HepG2 (cell line): ENCODE results near the gene PISD. TPM values are rescaled to one million over a fixed set of nuclear protein-coding genes. Genes with fewer than 3 reads are reported as not detected.

ENCODE experiments used
- AGO1 ChIP-seq: fragments of 200-400 bp; formaldehyde crosslinking; IDR thresholded peaks from 2 replicates; pipeline ENCODE4 v1.6.1; 2017; ENCODE audit warnings: mild to moderate bottlenecking, low read depth, low read length, moderate library complexity; ENCODE audit not compliant: poor library complexity, severe bottlenecking
- DRAP1 ChIP-seq: IDR thresholded peaks from 2 replicates; pipeline ENCODE4 v1.6.1; 2016; ENCODE audit warnings: missing genetic modification reagents, missing compliant biosample characterization
- E2F1 ChIP-seq: sonication (generic); formaldehyde crosslinking; IDR thresholded peaks from 2 replicates; pipeline ENCODE4 v1.5.0; 2020; ENCODE audit warnings: missing genetic modification reagents
- ETS1 ChIP-seq: sonication (generic); formaldehyde crosslinking; IDR thresholded peaks from 2 replicates; pipeline ENCODE4 v1.4.0; 2020; ENCODE audit warnings: missing genetic modification reagents
- FOXK2 ChIP-seq: fragments of 450-650 bp; IDR thresholded peaks from 2 replicates; pipeline ENCODE4 v1.6.1; 2016
- HNF4G ChIP-seq, 2 experiments: sonication (generic) in 1 of 2; formaldehyde crosslinking in 1 of 2; IDR thresholded peaks; 2 replicates each; pipeline versions ENCODE4 v1.4.0 to v1.6.1; 2011 to 2020; ENCODE audit warnings: borderline replicate concordance in 2 of 2, low read depth in 2 of 2, mild to moderate bottlenecking in 2 of 2, low read length in 1 of 2, missing genetic modification reagents in 1 of 2, moderate library complexity in 1 of 2
- MATR3 ChIP-seq: sonication (generic); formaldehyde crosslinking; IDR thresholded peaks from 2 replicates; pipeline ENCODE4 v1.4.0; 2020; ENCODE audit warnings: missing genetic modification reagents
- PITX1 ChIP-seq: sonication (generic); formaldehyde crosslinking; IDR thresholded peaks from 2 replicates; pipeline ENCODE4 v1.5.1; 2020; ENCODE audit warnings: mild to moderate bottlenecking, missing genetic modification reagents
- SALL2 ChIP-seq: sonication (generic); formaldehyde crosslinking; IDR thresholded peaks from 2 replicates; pipeline ENCODE4 v1.8.1; 2023; ENCODE audit warnings: mild to moderate bottlenecking, missing genetic modification reagents, inconsistent platforms
- TCF7L2 ChIP-seq: IDR thresholded peaks from 2 replicates; pipeline ENCODE4 v1.6.1; 2011; ENCODE audit warnings: mild to moderate bottlenecking, low read depth, low read length, moderate library complexity
- ZFP41 ChIP-seq: sonication (generic); formaldehyde crosslinking; IDR thresholded peaks from 2 replicates; pipeline ENCODE4 v1.4.0; 2020; ENCODE audit warnings: mild to moderate bottlenecking, missing genetic modification reagents, borderline replicate concordance
- ZNF18 ChIP-seq: sonication (generic); formaldehyde crosslinking; IDR thresholded peaks from 2 replicates; pipeline ENCODE4 v1.8.0; 2022; ENCODE audit warnings: mild to moderate bottlenecking, missing genetic modification reagents; ENCODE audit not compliant: insufficient replicate concordance
- ZNF256 ChIP-seq: sonication (generic); formaldehyde crosslinking; conservative IDR thresholded peaks from 2 replicates; pipeline ENCODE4 v1.4.0; 2020; ENCODE audit warnings: missing genetic modification reagents
- ZNF414 ChIP-seq: sonication (generic); formaldehyde crosslinking; IDR thresholded peaks from 2 replicates; pipeline ENCODE4 v1.5.0; 2020; ENCODE audit warnings: missing genetic modification reagents
- ZNF569 ChIP-seq: sonication (generic); formaldehyde crosslinking; IDR thresholded peaks from 2 replicates; pipeline ENCODE4 v1.5.0; 2020; ENCODE audit warnings: mild to moderate bottlenecking, missing genetic modification reagents, moderate library complexity, borderline replicate concordance
- ZNF572 ChIP-seq: sonication (generic); formaldehyde crosslinking; IDR thresholded peaks from 2 replicates; pipeline ENCODE4 v1.5.1; 2020; ENCODE audit warnings: mild to moderate bottlenecking, missing genetic modification reagents
- ZSCAN12 ChIP-seq: sonication (generic); formaldehyde crosslinking; IDR thresholded peaks from 2 replicates; pipeline ENCODE4 v1.9.0; 2021; ENCODE audit warnings: mild to moderate bottlenecking, missing genetic modification reagents
- ZSCAN5A ChIP-seq: sonication (generic); formaldehyde crosslinking; IDR thresholded peaks from 2 replicates; pipeline ENCODE4 v1.8.0; 2022; ENCODE audit warnings: mild to moderate bottlenecking, missing genetic modification reagents, borderline replicate concordance
- ZXDC ChIP-seq: sonication (generic); formaldehyde crosslinking; IDR thresholded peaks from 2 replicates; pipeline ENCODE4 v1.5.0; 2020; ENCODE audit warnings: mild to moderate bottlenecking, missing genetic modification reagents
- polyA plus RNA-seq, 8 experiments: library from polyadenylated mRNA; depleted of rRNA in 3 of 8; stranded (reverse) in 7 of 8; unstranded in 1 of 8; fragments of >200 nt; fragmentation: Illumina TruSeq in 4 of 8; extraction: Trizol in 4 of 8; gene quantifications; 2 replicates each; pipeline versions ENCODE4 v1.2.1 to v1.2.3, GENCODE V29; 2011 to 2016; ENCODE audit warnings: low read depth in 4 of 8, missing spikeins in 1 of 8, mixed read lengths in 1 of 8; ENCODE audit not compliant: insufficient read depth in 1 of 8
- total RNA-seq, 5 experiments: library from RNA; depleted of rRNA; stranded (reverse); fragments of >200 nt; fragmentation: Illumina TruSeq; extraction: Trizol; gene quantifications; 2 replicates each; pipeline ENCODE4 v1.2.3, GENCODE V29; 2016; ENCODE audit warnings: low read depth in 1 of 5

The PISD gene
- total and polyA plus RNA-seq, 2 of the 13 experiments (the other 11 are each of a cell fraction or from before 2014, with no cell fraction given) = 30.1 to 47.7 TPM

GRCh38 chr22:31586137-31586920 is 75.7 kb downstream of the PISD start (continued):
- TF ChIP-seq ZXDC (CRISPR knock-in tag) = no peak
- no peak for TF ChIP-seq ETS1 (CRISPR knock-in tag)
- TF ChIP-seq PITX1 = peak; percentile 78
- no peak for TF ChIP-seq MATR3 (CRISPR knock-in tag)
- no peak for TF ChIP-seq ZNF414 (CRISPR knock-in tag)
- no peak for TF ChIP-seq ZSCAN12 (CRISPR knock-in tag)
- no peak for TF ChIP-seq ZNF572 (CRISPR knock-in tag)
- no peak for TF ChIP-seq ZNF256
- TF ChIP-seq ZNF569 = no peak
- TF ChIP-seq AGO1 = no peak
- TF ChIP-seq HNF4G (IDR thresholded peaks at IDR 0.05; ENCODE audit: borderline replicate concordance, low read depth, low read length) = peak; percentile 88
- peak; percentile 88; the same call in 1 of the 2 replicates for TF ChIP-seq HNF4G (CRISPR knock-in tag; IDR thresholded peaks at IDR 0.05; ENCODE audit: borderline replicate concordance, low read depth)
- peak; percentile 31 for TF ChIP-seq ZNF18 (CRISPR knock-in tag)
- no peak for TF ChIP-seq SALL2
- TF ChIP-seq E2F1 (CRISPR knock-in tag) = no peak
- no peak for TF ChIP-seq ZSCAN5A
- no peak for TF ChIP-seq TCF7L2
- no peak for TF ChIP-seq ZFP41 (CRISPR knock-in tag)
- no peak for TF ChIP-seq FOXK2
- TF ChIP-seq DRAP1 (CRISPR knock-in tag) = peak; percentile 22; the same call in 1 of the 2 replicates
